ENCODE measurements around the gene C5orf52.

GRCh38 chr5:157626831-157627230 lies 44.5 kb upstream of the C5orf52 start:
- TF ChIP-seq GATA3 (IDR thresholded peaks at IDR 0.05; ENCODE audit: low read depth, low read length) (no peak), GATA2 (IDR thresholded peaks at IDR 0.05; ENCODE audit: low read depth, low read length) (no peak)

Data from SH-SY5Y (cell line).